GM12874 (cell line): ENCODE data around the gene NCAPG2.

ENCODE experiments used
- TF ChIP-seq, protein P1 (sequence below): IDR thresholded peaks from 2 replicates; pipeline ENCODE4 v1.5.1; 2011; ENCODE audit warnings: low read depth, mild to moderate bottlenecking, control low read depth, low read length, moderate library complexity; ENCODE audit not compliant: insufficient read depth

The NCAPG2 gene

DNA sequence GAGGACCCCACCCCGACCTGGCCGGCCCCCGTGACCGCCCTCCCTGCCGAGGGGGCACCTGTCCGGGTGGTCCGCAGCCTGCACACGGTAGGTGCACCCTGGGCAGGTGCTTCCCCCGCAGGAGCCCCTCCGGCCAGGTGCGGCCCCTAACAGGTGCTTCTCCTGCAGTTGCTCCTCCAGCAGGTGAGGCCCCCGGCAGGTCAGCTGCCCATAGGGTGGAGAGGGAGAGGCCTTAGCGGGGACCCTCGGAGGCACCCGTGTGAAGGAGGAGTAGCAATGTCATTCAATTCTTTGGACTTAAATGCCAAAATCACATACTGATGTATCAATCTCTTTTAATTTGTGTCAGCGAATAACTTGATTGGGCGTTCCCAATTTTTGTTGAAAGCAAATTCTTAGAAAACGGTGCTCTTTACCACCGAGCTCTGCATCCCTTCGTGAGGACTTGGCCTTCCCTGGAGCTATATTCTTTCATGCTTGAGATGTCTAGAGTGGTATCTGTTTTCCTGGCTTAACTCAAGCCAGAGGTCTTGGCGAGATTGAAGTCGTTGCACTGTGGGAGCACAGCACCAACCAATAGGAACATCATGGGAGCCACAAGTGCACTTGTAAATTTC is 738 bp upstream of the NCAPG2 start:
- TF ChIP-seq, protein P1, sequence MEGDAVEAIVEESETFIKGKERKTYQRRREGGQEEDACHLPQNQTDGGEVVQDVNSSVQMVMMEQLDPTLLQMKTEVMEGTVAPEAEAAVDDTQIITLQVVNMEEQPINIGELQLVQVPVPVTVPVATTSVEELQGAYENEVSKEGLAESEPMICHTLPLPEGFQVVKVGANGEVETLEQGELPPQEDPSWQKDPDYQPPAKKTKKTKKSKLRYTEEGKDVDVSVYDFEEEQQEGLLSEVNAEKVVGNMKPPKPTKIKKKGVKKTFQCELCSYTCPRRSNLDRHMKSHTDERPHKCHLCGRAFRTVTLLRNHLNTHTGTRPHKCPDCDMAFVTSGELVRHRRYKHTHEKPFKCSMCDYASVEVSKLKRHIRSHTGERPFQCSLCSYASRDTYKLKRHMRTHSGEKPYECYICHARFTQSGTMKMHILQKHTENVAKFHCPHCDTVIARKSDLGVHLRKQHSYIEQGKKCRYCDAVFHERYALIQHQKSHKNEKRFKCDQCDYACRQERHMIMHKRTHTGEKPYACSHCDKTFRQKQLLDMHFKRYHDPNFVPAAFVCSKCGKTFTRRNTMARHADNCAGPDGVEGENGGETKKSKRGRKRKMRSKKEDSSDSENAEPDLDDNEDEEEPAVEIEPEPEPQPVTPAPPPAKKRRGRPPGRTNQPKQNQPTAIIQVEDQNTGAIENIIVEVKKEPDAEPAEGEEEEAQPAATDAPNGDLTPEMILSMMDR: no peak

DNA sequence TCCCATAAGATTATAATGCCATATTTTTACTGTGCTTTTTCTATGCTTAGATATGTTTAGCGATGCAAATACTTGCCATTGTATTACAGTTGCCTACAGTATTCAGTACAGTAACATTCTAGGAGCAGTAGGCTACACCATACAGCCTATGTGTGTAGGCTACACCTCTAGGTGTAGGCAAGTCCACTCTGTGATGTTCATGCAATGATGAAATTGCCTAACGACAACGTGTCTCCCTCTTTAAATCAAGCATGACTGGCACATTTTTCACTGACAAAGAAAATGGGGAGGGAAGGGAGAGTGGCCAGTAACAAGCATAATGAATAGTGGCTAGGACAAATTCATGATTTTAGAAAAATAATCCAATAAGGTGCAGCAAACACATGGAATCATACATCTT is 1.7 kb downstream of the NCAPG2 start:
- TF ChIP-seq, protein P1: no peak

DNA sequence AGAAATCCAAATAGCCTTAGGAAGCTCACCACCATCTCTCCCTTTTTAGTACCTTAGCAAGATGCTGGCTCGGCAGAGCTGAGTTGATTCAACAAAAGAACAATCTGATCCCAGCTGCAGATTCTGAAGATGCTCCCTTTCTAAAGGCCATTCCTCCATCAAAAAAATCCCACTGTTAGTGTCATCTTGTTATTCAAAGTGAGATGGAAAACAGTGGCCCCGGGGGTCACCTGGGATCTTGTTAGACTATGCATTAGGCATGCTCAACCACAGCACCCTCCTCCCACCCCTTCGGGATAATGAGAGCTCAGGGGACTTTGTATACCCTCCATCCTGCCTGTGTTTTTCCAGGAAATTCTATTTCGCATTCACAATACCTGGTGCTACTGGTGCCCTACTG is 2.4 kb downstream of the NCAPG2 start:
- TF ChIP-seq, protein P1: no peak

DNA sequence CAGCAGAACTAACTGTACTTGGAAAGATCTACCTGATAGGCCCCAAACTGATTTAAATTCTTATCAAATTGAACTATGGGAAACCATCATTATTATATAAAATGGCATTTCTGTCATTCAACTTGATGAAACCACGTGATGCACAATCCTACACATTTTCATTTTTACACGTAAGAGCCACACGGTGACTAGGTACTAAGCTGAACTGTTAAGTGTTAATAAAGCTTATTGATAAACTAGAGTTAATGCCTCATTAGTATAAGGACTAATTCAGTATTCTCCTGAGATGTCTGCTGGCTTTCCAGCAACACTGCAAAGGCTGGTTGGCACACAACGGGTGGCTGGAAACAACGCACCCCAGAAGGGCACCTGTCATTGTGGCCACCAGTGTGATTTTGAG is 4.6 kb downstream of the NCAPG2 start:
- TF ChIP-seq, protein P1: no peak

DNA sequence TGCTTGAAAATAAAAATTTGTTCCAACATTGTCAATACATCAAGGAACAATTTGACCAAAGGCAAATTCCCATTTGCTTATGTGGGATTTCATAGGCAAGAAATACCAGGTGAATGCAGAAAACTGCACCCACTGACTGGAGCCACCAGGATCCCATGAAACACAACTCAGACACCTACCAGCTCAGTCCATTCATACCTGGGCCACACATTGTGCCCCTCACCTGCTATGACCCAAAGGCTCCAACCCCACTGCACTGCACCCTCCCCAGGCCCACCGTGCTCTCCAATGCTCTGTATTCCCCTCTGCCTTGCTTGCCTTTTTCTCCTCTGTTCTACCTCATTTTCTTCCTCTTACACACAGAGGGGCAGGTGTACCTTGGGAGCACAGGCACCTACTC is 5.3 kb downstream of the NCAPG2 start:
- TF ChIP-seq, protein P1: no peak

DNA sequence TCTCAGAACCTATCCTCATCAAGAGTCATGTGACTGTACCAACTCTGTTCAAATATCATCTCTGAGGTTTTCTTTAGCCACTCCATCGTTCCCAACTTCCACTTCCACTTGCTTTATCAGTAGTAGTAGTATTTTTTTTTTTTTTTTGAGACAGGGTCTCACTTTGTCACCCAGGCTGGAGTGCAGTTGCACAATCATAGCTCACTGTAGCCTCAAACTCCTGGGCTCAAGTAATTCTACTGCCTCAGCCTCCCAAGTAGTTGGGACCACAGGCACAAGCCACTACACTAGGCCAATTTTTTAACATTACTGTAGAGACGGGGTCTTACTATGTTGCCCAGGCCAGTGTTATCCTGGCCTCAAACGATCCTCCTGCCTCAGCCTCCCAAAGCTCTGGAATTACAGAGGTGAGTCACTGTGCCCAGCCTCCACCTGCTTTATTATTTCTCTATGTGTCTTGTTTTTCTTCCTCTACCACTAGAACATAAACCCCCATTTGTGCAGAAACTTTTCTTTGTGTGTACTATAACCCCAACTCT is 5.9 kb downstream of the NCAPG2 start:
- TF ChIP-seq, protein P1: no peak

DNA sequence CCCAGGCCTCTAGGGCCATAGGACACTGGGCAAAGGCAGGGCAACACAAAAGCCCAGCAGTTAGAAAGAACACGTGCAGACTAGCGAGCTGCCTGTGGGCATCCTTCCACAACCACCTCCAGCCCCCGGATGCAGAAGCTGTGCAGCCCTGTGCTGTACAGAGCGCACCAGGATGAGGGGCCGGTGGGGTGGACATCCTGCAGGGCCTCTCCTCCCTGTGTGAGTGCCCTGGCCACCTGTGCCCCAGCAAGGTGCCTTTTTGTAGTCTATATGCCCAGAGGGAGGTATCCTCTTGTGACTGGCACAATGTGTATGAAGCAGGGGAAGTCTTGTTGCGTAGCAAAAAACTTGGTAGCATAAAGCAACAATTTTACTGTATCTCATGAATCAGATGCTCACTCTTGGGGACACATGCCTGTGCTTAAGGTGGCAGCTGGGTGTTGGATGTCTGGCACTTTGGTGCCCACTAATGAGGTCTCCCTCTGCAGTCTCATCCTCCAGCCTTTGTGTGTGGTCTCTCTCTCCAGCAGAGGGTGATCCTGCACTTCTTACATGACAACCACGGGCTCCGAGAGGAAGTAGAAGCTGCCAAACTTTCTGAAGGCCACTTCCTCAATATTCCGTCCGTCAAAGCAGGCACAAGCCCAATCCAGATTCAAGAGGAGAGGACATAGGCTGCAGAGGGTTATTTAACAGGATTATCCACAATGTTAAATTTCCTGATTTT is 8.7 kb downstream of the NCAPG2 start:
- TF ChIP-seq, protein P1: peak; percentile 38; the same call in 1 of the 2 replicates
